ENCODE results near the gene MCM5. TPM values are rescaled to one million over a fixed set of nuclear protein-coding genes. Genes with fewer than 3 reads are reported as not detected.

Gene MCM5
- total RNA-seq, 4 donors from 2014 or later = 19.8 to 25.3 (median 22.4) TPM

GRCh38 chr22:35443338-35443737 lies 43.4 kb downstream of the MCM5 start:
- no peaks in the 10 kb centered on the region for H3K27me3 ChIP-seq
- H3K4me1 ChIP-seq = peaks cover 0 to 6% (median 0%) of the 10 kb centered on the region in 4 donors
- 77 to 78% methylated on average over 6 of the region's 6 CpGs for WGBS, 2 donors
- TF ChIP-seq EP300 (IDR thresholded peaks at IDR 0.05) = no peak
- no peak for TF ChIP-seq CTCF (IDR thresholded peaks at IDR 0.05)
- no peak for TF ChIP-seq POLR2A (IDR thresholded peaks at IDR 0.05)
- DNase-seq (ENCODE audit: low spot score in 2 of 2) = no peak
- H3K4me3 ChIP-seq = no peak overlapping the region
- H3K27ac ChIP-seq = no peak overlapping the region
- H3K36me3 ChIP-seq = peaks cover 0 to 10% (median 0%) of the 10 kb centered on the region in 3 donors
- no peaks in the 10 kb centered on the region for H3K9me3 ChIP-seq

GRCh38 chr22:35443790-35444684 lies 44.1 kb downstream of the MCM5 start:
- H3K4me1 ChIP-seq = peaks cover 0 to 6% (median 0%) of the 10 kb centered on the region in 4 donors

GRCh38 chr22:35444685-35445399 lies 44.9 kb downstream of the MCM5 start:
- Histone ChIP-seq H3K9me3 (no peaks in the 10 kb centered on the region), H3K4me1 (peaks cover 0 to 6% (median 0%) of the 10 kb centered on the region in 4 donors), H3K4me3 (no peak overlapping the region), H3K27me3 (no peaks in the 10 kb centered on the region), H3K36me3 (peaks cover 0 to 10% (median 0%) of the 10 kb centered on the region in 3 donors), H3K27ac (no peak overlapping the region)
- WGBS, 2 donors = 89 to 91% methylated on average over 13 of the region's 13 CpGs
- TF ChIP-seq POLR2A (IDR thresholded peaks at IDR 0.05) (no peak), EP300 (IDR thresholded peaks at IDR 0.05) (no peak), CTCF (IDR thresholded peaks at IDR 0.05) (no peak)
- no peak for DNase-seq (ENCODE audit: low spot score in 2 of 2)

More at GRCh38 chr22:35443790-35444684, 44.1 kb downstream of the MCM5 start:
- WGBS, 2 donors = 64 to 71% methylated on average over 11 of the region's 11 CpGs
- Histone ChIP-seq H3K9me3 (no peaks in the 10 kb centered on the region), H3K27ac (no peak overlapping the region), H3K27me3 (no peaks in the 10 kb centered on the region), H3K4me3 (no peak overlapping the region), H3K36me3 (peaks cover 0 to 10% (median 0%) of the 10 kb centered on the region in 3 donors)
- DNase-seq (ENCODE audit: low spot score in 2 of 2) = no peak
- TF ChIP-seq EP300 (IDR thresholded peaks at IDR 0.05) (no peak), POLR2A (IDR thresholded peaks at IDR 0.05) (no peak), CTCF (IDR thresholded peaks at IDR 0.05) (no peak)

- Histone ChIP-seq H3K4me3 (no peak overlapping the region), H3K9me3 (no peaks in the 10 kb centered on the region), H3K4me1 (peaks cover 0 to 6% (median 0%) of the 10 kb centered on the region in 4 donors), H3K27ac (peak overlapping the region in 2 of 4 donors; percentile 13 to 27), H3K36me3 (peaks cover 0 to 18% (median 0%) of the 10 kb centered on the region in 3 donors), H3K27me3 (no peaks in the 10 kb centered on the region)
- TF ChIP-seq POLR2A (IDR thresholded peaks at IDR 0.05) = no peak
- no peak for TF ChIP-seq EP300 (IDR thresholded peaks at IDR 0.05)
- no peak for TF ChIP-seq CTCF (IDR thresholded peaks at IDR 0.05)
- DNase-seq (ENCODE audit: low spot score in 2 of 2) = no peak
- WGBS, 2 donors = 61 to 68% methylated on average over 4 of the region's 4 CpGs
Measured at GRCh38 chr22:35445933-35446332, 46.0 kb downstream of the MCM5 start.
